Mammary epithelial cell (primary cell): ENCODE data around the gene BAIAP2L1.

Source experiments
- CTCF ChIP-seq, 2 donors: IDR thresholded peaks in 1 of 2; conservative IDR thresholded peaks in 1 of 2; 2 replicates each; pipeline ENCODE4 v1.5.1; 2011 to 2012; ENCODE audit warnings: inconsistent platforms in 2 of 2, low read length in 2 of 2, mild to moderate bottlenecking in 2 of 2, control low read depth in 1 of 2, low read depth in 1 of 2; ENCODE audit not compliant: insufficient read depth in 1 of 2; ENCODE audit errors: extremely low read depth in 1 of 2
- EZH2 ChIP-seq: IDR thresholded peaks from 2 replicates; pipeline ENCODE4 v1.6.1; 2012; ENCODE audit warnings: low read length, inconsistent platforms, borderline replicate concordance

GRCh38 chr7:98283127-98283886 lies 117.6 kb downstream of the BAIAP2L1 start:
- no peak for TF ChIP-seq CTCF (conservative IDR thresholded peaks at IDR 0.05 in 1 of 2, IDR thresholded peaks at IDR 0.05 in 1 of 2; ENCODE audit: extremely low read depth in 1 of 2, insufficient read depth in 1 of 2, low read depth in 1 of 2, low read length in 2 of 2)
- TF ChIP-seq EZH2, result no peak
